Memory B cell (primary cell): ENCODE data around the gene TSPAN5.

ENCODE experiments used
- ATAC-seq: fragments of 150-1000 bp; cut with Tn5 transposase; 2 replicates; pipeline ENCODE4 v1.10.0; 2021; ENCODE audit warnings: low read depth, mild to moderate bottlenecking, moderate library complexity
- DNase-seq, 2 donors: peaks; one replicate each; pipeline ENCODE4 v3.0.0; 2022; ENCODE audit warnings: low spot score in 2 of 2
- H3K27ac Mint-ChIP-seq: one replicate; pipeline ENCODE4 v1.8.0; 2022; ENCODE audit warnings: mild to moderate bottlenecking, moderate library complexity, mixed read lengths
- H3K27me3 Mint-ChIP-seq: one replicate; pipeline ENCODE4 v1.8.0; 2022; ENCODE audit warnings: mixed read lengths
- H3K36me3 Mint-ChIP-seq: one replicate; pipeline ENCODE4 v1.8.0; 2022; ENCODE audit warnings: mild to moderate bottlenecking, mixed read lengths
- H3K4me1 Mint-ChIP-seq: one replicate; pipeline ENCODE4 v1.8.0; 2022; ENCODE audit warnings: mixed read lengths
- H3K4me3 Mint-ChIP-seq: one replicate; pipeline ENCODE4 v1.8.0; 2022; ENCODE audit warnings: mild to moderate bottlenecking, moderate library complexity, mixed read lengths
- H3K9me3 Mint-ChIP-seq: one replicate; pipeline ENCODE4 v1.8.0; 2022; ENCODE audit warnings: mixed read lengths

TSPAN5 gene

DNA sequence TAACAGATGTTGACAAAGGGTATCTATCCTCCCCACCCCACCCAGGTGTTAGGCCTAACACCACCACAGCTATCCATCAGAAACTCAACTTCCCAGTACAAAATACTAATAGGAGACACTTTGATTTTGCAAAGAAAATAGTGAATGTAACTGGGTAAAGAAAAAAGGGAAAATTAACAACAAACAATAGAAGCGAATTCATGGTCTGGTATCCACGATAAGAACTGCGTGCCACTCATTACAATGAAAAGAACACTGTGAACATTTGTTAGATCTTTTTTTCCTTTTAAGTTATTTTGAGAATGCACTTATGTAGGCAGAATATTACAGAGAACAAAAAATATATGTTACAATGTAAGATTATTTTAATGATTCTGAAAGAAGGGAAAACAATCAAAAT is 12.0 kb downstream of the TSPAN5 start:
- Mint-ChIP-seq H3K9me3 (no peaks in the 10 kb centered on the region), H3K36me3 (peaks cover 3% of the 10 kb centered on the region), H3K27ac (no peak overlapping the region), H3K27me3 (no peaks in the 10 kb centered on the region), H3K4me3 (no peak overlapping the region), H3K4me1 (peaks cover 6% of the 10 kb centered on the region)
- ATAC-seq (no peak), DNase-seq (no peak)

DNA sequence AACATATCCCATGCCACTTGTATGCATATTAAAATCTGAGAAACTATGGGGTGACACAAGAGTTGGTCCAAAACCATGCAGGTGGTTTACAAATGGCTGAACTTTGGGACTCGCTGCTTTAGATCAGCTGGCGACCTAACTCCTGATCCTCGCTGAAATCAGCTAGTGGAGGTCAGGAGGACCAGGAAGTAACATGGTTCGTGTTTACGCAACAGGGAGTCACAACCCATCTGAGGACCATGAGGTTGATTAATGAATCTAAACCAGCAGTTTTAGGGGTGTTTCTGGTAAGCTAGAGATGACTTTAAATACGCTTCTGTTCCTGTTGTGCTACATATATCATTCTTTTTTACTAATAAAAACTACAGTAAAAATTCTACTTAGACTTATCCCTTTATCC is 12.9 kb downstream of the TSPAN5 start:
- H3K27ac Mint-ChIP-seq = no peak overlapping the region
- DNase-seq = no peak
- no peaks in the 10 kb centered on the region for H3K27me3 Mint-ChIP-seq
- ATAC-seq = no peak
- H3K4me3 Mint-ChIP-seq = no peak overlapping the region
- H3K9me3 Mint-ChIP-seq = no peaks in the 10 kb centered on the region
- H3K36me3 Mint-ChIP-seq = peaks cover 3% of the 10 kb centered on the region
- H3K4me1 Mint-ChIP-seq = peaks cover 6% of the 10 kb centered on the region

DNA sequence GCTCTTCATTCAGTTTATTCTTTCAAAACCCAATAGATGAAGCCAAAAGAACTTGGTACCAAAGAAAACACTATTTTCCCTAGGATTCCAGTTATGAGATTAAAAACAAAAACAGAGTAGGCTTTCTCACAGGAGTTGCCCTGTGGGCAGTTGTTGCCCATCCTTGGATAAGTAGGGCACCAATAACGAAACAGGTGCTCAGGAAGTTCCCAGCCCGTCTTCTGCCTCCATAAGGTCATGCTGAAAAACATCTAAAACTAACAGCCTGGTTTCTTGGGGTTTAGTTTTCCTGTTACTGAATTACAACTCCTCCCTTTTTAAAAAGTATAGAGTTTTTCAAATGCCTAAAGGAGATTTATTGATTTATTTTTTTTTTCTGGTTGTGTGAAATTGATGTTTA is 14.7 kb downstream of the TSPAN5 start:
- Mint-ChIP-seq H3K36me3 (no peaks in the 10 kb centered on the region), H3K27ac (no peak overlapping the region), H3K9me3 (no peaks in the 10 kb centered on the region), H3K4me3 (no peak overlapping the region), H3K4me1 (peaks cover 13% of the 10 kb centered on the region), H3K27me3 (no peaks in the 10 kb centered on the region)
- no peak for DNase-seq
- ATAC-seq = no peak

DNA sequence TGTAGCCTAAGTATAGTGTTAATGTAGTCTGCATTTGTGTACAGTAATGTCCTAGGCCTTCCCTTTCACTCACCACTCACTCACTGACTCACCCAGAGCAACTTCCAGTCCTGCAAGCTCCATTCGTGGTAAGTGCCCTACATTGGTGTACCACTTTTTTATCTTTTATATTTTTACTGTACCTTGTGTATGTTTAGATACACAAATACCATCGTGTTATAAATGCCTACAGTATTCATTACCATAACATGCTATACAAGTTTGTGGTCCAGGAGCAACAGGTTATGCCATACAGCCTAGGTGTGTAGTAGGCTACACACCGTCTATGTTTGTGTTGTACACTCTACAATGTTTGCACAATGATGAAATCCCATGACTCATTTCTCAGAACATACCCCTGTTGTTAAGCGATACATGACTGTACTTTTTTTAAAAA is 15.4 kb downstream of the TSPAN5 start:
- no peak for ATAC-seq
- Mint-ChIP-seq H3K9me3 (no peaks in the 10 kb centered on the region), H3K4me3 (no peak overlapping the region), H3K27me3 (no peaks in the 10 kb centered on the region), H3K27ac (no peak overlapping the region), H3K4me1 (peaks cover 15% of the 10 kb centered on the region), H3K36me3 (no peaks in the 10 kb centered on the region)
- no peak for DNase-seq

DNA sequence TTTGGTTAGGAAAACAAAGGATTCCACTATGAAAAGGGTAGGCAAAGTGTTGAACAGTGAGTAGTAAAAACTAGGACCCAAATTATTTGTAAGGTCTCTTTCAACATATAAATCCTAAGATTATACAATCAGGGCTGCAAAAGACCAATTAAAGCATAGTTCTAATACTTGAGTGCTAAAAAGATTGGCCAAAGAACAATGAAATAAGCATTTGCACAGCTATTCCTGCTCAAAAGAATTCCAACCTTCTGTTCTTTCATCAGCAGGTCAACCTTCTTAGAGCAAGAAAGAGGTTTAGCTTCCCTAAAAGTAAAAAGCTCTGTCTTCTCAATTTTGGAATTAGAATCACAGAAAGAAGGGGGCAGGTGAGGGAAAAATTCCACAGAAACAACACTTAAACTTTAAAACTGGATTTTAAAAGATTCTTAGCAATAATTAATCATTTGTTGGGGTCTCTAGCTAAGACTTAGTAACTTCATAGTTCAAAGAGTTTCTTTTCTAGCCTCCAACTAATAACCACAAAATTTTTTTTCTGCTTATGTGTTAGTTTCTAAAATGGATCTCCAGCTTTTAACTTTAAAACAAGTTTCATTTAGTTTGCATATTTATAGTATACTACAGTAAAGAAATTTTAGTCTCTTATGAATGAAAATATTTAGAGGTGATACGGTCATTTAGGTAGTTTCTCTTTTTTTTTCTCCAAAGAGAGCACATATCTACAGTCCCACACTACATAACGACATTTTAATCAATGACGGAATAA is 16.3 kb downstream of the TSPAN5 start:
- no peaks in the 10 kb centered on the region for H3K27me3 Mint-ChIP-seq
- DNase-seq (no peak), ATAC-seq (no peak)
- no peak overlapping the region for H3K27ac Mint-ChIP-seq
- no peaks in the 10 kb centered on the region for H3K36me3 Mint-ChIP-seq
- no peak overlapping the region for H3K4me3 Mint-ChIP-seq
- H3K4me1 Mint-ChIP-seq = peaks cover 17% of the 10 kb centered on the region
- H3K9me3 Mint-ChIP-seq = no peaks in the 10 kb centered on the region

DNA sequence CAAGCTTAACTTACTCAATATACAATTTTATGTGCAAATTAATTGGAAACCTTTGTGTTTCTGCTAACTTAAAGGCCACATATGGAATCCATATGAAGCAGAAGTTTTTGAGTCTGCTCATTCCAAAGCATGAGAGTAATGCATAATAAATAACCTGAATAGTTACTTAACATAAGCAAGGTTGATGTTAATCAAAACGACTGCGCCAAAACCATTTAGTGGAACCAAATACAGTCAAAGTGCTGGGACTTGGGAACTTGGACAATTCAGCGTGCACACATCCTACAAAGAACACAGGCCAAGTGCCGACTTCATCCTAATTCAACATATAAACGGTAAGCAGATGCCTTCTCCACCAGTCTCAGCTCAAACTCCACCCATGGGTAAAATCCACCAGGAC is 17.0 kb downstream of the TSPAN5 start:
- Mint-ChIP-seq H3K4me3 (no peak overlapping the region), H3K27ac (no peak overlapping the region), H3K9me3 (no peaks in the 10 kb centered on the region), H3K36me3 (no peaks in the 10 kb centered on the region), H3K4me1 (peaks cover 19% of the 10 kb centered on the region), H3K27me3 (no peaks in the 10 kb centered on the region)
- no peak for ATAC-seq
- no peak for DNase-seq

DNA sequence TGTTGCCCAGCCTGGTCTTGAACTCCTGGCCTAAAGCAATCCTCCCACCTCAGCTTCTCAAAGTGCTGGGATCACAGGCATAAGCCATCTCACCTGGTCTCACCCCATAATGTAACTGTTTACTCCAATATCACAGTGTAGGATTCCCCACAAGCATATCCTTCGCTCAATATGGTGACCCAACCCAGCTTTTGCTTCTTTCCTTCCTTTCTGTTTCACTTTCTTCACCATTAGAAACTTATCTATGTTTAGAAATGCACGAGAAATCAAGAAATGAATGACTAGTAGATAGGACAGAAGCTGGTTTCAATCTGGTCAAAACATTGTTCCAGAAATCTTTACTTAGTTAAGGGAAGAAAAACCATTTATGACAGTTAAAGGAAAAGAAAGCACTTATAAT is 18.9 kb downstream of the TSPAN5 start:
- Mint-ChIP-seq H3K27ac (peak overlapping the region; percentile 43), H3K27me3 (no peaks in the 10 kb centered on the region), H3K4me3 (peak overlapping the region; percentile 71), H3K36me3 (peaks cover 1% of the 10 kb centered on the region), H3K9me3 (no peaks in the 10 kb centered on the region), H3K4me1 (peaks cover 15% of the 10 kb centered on the region)
- DNase-seq (no peak), ATAC-seq (peak; percentile 75)

DNA sequence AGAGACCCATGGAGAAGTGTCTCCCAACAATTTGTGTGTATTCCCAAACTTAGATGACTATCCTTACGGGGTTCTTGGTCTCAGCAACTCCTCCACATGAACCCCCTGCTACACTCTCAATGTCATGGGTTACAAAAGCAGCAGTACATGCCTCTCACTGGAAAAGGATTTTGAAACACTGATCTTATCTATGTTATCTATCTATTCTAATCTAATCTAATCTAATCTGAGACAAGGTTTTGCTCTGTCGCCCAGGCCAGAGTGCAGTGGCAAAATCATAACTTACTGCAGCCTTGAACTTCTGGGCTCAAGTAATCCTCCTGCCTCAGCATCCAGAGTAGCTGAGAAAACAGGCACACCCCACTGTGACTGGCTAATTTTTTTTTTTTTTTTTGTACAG is 19.3 kb downstream of the TSPAN5 start:
- H3K27ac Mint-ChIP-seq = peak overlapping the region; percentile 43
- no peaks in the 10 kb centered on the region for H3K27me3 Mint-ChIP-seq
- DNase-seq = no peak
- no peaks in the 10 kb centered on the region for H3K9me3 Mint-ChIP-seq
- no peak overlapping the region for H3K4me3 Mint-ChIP-seq
- no peak for ATAC-seq
- peaks cover 15% of the 10 kb centered on the region for H3K4me1 Mint-ChIP-seq
- H3K36me3 Mint-ChIP-seq = peaks cover 2% of the 10 kb centered on the region

DNA sequence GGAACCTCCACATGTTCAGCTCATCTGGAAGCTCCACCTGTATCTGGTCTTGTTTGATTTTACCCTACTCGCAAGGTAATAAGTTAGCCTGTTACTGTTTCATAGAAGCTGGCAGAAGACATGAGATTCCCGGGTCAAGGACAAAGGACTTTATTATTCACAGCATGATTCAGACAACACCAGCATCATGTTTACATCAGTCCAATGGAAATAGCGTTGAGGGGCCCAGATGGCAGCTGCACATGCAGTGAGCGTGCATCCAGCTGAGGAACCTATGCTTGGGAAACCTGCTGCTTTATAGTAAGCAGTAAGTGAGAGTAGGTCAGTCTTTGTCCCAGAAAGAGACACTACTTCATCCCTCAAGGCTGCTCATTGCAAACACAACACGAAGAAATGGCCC is 19.8 kb downstream of the TSPAN5 start:
- ATAC-seq (no peak), DNase-seq (no peak)
- no peak overlapping the region for H3K4me3 Mint-ChIP-seq
- H3K27ac Mint-ChIP-seq = no peak overlapping the region
- H3K27me3 Mint-ChIP-seq = no peaks in the 10 kb centered on the region
- peaks cover 15% of the 10 kb centered on the region for H3K4me1 Mint-ChIP-seq
- peaks cover 2% of the 10 kb centered on the region for H3K36me3 Mint-ChIP-seq
- no peaks in the 10 kb centered on the region for H3K9me3 Mint-ChIP-seq

DNA sequence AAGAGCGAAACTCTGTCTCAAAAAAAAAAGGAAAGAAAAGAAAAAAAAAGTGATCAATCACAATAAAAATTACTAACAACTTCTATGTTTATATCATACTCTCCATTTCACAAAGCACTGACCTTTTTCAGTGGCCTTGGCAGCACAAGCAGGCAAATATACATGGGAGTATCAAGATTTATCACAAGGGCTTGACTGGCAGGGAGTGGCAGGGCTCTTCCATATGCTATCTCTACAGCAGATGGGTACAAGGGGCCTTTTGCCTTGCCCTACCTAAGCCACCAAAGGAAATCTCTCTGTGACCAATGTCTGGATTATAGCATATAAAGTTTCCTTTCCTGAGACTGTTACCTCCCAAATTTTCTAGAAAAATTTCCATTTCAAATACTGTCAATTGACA is 24.4 kb downstream of the TSPAN5 start:
- Mint-ChIP-seq H3K36me3 (peaks cover 5% of the 10 kb centered on the region), H3K4me1 (peaks cover 14% of the 10 kb centered on the region), H3K27ac (no peak overlapping the region)

DNA sequence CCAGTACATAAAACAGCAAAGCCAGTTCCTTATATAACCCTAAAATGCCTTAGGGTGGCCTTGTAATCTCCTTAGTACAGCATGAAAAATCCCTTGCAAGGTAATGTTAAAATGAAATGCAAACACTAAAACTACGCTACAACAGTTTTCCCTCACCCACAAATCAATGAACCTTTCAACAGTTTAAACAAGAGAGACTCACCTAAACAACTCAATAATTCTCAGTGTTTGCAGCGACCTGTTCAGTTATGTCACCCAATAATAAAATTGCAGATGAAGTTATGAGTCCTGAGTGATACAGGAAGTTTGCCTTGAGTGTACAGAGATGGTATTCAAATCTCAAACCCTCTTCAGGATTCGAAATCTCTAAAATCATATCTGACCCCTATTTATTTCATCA is 25.3 kb downstream of the TSPAN5 start:
- H3K36me3 Mint-ChIP-seq = peaks cover 6% of the 10 kb centered on the region
- no peak for DNase-seq
- no peaks in the 10 kb centered on the region for H3K27me3 Mint-ChIP-seq
- H3K27ac Mint-ChIP-seq = no peak overlapping the region
- H3K9me3 Mint-ChIP-seq = no peaks in the 10 kb centered on the region
- peaks cover 14% of the 10 kb centered on the region for H3K4me1 Mint-ChIP-seq
- ATAC-seq = no peak
- H3K4me3 Mint-ChIP-seq = no peak overlapping the region

More for the DNA sequence above, 24.4 kb downstream of the TSPAN5 start:
- DNase-seq = no peak
- no peaks in the 10 kb centered on the region for H3K9me3 Mint-ChIP-seq
- no peak for ATAC-seq
- H3K27me3 Mint-ChIP-seq = no peaks in the 10 kb centered on the region
- no peak overlapping the region for H3K4me3 Mint-ChIP-seq

DNA sequence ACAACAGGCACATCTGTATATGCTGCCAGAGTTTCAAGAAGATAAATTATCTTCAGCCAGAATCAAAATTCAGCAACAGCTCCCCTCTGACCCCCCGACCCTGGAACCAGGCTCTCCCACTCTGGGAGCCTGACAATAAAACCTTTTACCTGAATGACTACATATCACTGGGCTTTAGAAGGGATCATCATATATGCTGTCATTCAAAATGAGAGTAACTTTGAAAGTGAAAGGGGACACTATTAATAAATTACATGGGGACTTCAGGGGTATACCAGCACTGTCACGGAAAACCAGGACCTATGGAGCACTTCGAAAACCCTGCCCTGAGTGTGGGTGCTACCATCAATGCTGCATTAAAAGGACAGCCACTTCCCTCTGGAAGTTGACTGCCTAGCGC is 26.2 kb downstream of the TSPAN5 start:
- no peak overlapping the region for H3K4me3 Mint-ChIP-seq
- peaks cover 8% of the 10 kb centered on the region for H3K36me3 Mint-ChIP-seq
- no peak for DNase-seq
- no peak for ATAC-seq
- no peaks in the 10 kb centered on the region for H3K9me3 Mint-ChIP-seq
- no peak overlapping the region for H3K27ac Mint-ChIP-seq
- H3K27me3 Mint-ChIP-seq = no peaks in the 10 kb centered on the region
- H3K4me1 Mint-ChIP-seq = peaks cover 13% of the 10 kb centered on the region

DNA sequence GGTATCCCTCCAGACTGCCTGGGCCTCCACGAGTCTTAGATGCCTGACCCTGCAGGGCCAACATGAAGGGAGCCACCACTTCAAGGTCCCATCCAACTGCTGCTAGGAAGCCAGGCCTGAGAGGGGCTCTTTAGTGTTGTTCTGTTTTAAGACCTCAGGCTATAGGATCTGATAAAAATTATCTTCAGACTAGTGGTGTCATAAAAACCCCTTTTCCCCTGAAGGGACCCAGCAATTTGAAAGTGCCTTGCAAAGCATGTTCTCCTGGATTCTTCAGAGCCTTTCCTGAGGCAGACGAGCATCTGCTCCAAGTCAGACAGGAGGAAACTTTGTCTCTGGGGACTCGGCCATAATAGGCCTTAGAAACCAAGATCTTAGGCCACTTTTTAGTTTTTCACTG is 26.9 kb downstream of the TSPAN5 start:
- H3K27me3 Mint-ChIP-seq = no peaks in the 10 kb centered on the region
- H3K4me1 Mint-ChIP-seq = peaks cover 12% of the 10 kb centered on the region
- ATAC-seq (no peak), DNase-seq (no peak)
- H3K36me3 Mint-ChIP-seq = peaks cover 12% of the 10 kb centered on the region
- no peaks in the 10 kb centered on the region for H3K9me3 Mint-ChIP-seq
- H3K4me3 Mint-ChIP-seq = no peak overlapping the region
- H3K27ac Mint-ChIP-seq = no peak overlapping the region

DNA sequence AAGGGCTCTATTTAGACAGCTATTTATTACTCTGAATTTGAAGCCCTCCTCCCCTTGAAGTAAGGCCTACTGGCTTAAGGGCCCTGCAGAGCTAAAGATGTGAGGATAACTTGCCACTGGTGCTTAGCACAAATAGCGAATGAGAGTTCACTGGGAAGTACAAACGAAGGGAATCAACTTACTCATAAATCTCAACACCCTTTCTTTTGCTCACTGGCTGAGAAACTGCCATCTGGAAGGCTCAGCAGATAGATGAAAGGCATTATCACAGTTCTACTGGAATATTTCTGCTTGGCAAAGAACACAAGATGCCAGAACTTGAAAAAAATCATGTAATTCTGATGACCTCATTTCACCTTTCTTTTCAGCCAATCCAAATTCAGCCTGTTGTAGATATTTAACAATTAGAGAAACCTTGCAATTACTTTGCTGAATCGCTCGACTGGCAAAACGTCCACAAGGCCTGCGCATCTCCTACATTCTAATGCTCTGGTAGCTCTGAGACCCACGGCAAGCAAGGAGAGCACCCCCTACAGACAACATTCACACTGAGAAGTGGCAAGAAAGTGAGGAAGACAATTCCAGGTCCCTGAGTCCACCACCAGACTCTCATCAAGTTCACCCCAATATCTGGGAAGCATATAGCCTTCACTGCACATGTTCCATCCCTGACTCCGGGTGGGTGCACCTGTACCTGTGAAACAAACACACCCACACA is 27.5 kb downstream of the TSPAN5 start:
- Mint-ChIP-seq H3K4me1 (peaks cover 17% of the 10 kb centered on the region), H3K9me3 (no peaks in the 10 kb centered on the region), H3K27ac (no peak overlapping the region), H3K4me3 (no peak overlapping the region), H3K27me3 (no peaks in the 10 kb centered on the region), H3K36me3 (peaks cover 16% of the 10 kb centered on the region)
- ATAC-seq (no peak), DNase-seq (no peak)
